Measurements from ENCODE around the gene KLHL22.

KLHL22 gene

GRCh38 chr22:20406686-20407408, 88.7 kb downstream of the KLHL22 start:
- Histone ChIP-seq H3K36me3 (ENCODE audit: control insufficient read depth, insufficient read depth, low read length) (peaks cover 30% of the 10 kb centered on the region), H3K27ac (ENCODE audit: insufficient read depth, low read depth, low read length, poor library complexity, severe bottlenecking) (no peak overlapping the region), H3K27me3 (ENCODE audit: control insufficient read depth, insufficient read depth, low read length, poor library complexity, severe bottlenecking) (no peaks in the 10 kb centered on the region), H3K4me3 (ENCODE audit: insufficient read depth, low read depth, low read length) (no peak overlapping the region), H3K9me3 (ENCODE audit: control insufficient read depth, low read length) (no peaks in the 10 kb centered on the region), H3K4me1 (ENCODE audit: control insufficient read depth, insufficient read depth, low read length) (no peaks in the 10 kb centered on the region)
- 95 to 96% methylated on average over 13 of the region's 13 CpGs for WGBS, 2 experiments

- H3K36me3 ChIP-seq (ENCODE audit: control insufficient read depth, insufficient read depth, low read length): peaks cover 33% of the 10 kb centered on the region
- no peaks in the 10 kb centered on the region for H3K9me3 ChIP-seq (ENCODE audit: control insufficient read depth, low read length)
- H3K27ac ChIP-seq (ENCODE audit: insufficient read depth, low read depth, low read length, poor library complexity, severe bottlenecking): no peak overlapping the region
- H3K27me3 ChIP-seq (ENCODE audit: control insufficient read depth, insufficient read depth, low read length, poor library complexity, severe bottlenecking): no peaks in the 10 kb centered on the region
- WGBS, 2 experiments: 96 to 97% methylated on average over 62 of the region's 62 CpGs
- H3K4me3 ChIP-seq (ENCODE audit: insufficient read depth, low read depth, low read length): no peak overlapping the region
- no peaks in the 10 kb centered on the region for H3K4me1 ChIP-seq (ENCODE audit: control insufficient read depth, insufficient read depth, low read length)
Measured at GRCh38 chr22:20405931-20406685, 89.5 kb downstream of the KLHL22 start.

- H3K4me1 ChIP-seq (ENCODE audit: control insufficient read depth, insufficient read depth, low read length): no peaks in the 10 kb centered on the region
- H3K27ac ChIP-seq (ENCODE audit: insufficient read depth, low read depth, low read length, poor library complexity, severe bottlenecking): no peak overlapping the region
Measured at GRCh38 chr22:20405291-20405930, 90.2 kb downstream of the KLHL22 start.

GRCh38 chr22:20404881-20405280, 90.7 kb downstream of the KLHL22 start:
- H3K36me3 ChIP-seq (ENCODE audit: control insufficient read depth, insufficient read depth, low read length): peaks cover 33% of the 10 kb centered on the region

More at GRCh38 chr22:20405291-20405930, 90.2 kb downstream of the KLHL22 start:
- Histone ChIP-seq H3K4me3 (ENCODE audit: insufficient read depth, low read depth, low read length) (no peak overlapping the region), H3K27me3 (ENCODE audit: control insufficient read depth, insufficient read depth, low read length, poor library complexity, severe bottlenecking) (no peaks in the 10 kb centered on the region), H3K36me3 (ENCODE audit: control insufficient read depth, insufficient read depth, low read length) (peaks cover 33% of the 10 kb centered on the region), H3K9me3 (ENCODE audit: control insufficient read depth, low read length) (no peaks in the 10 kb centered on the region)
- 96% methylated on average over 45 of the region's 45 CpGs for WGBS, 2 experiments

GRCh38 chr22:20403779-20404140, 91.8 kb downstream of the KLHL22 start:
- Histone ChIP-seq H3K27me3 (ENCODE audit: control insufficient read depth, insufficient read depth, low read length, poor library complexity, severe bottlenecking) (no peaks in the 10 kb centered on the region), H3K4me3 (ENCODE audit: insufficient read depth, low read depth, low read length) (no peak overlapping the region), H3K36me3 (ENCODE audit: control insufficient read depth, insufficient read depth, low read length) (peaks cover 33% of the 10 kb centered on the region), H3K27ac (ENCODE audit: insufficient read depth, low read depth, low read length, poor library complexity, severe bottlenecking) (no peak overlapping the region), H3K4me1 (ENCODE audit: control insufficient read depth, insufficient read depth, low read length) (no peaks in the 10 kb centered on the region), H3K9me3 (ENCODE audit: control insufficient read depth, low read length) (no peaks in the 10 kb centered on the region)
- 96% methylated on average over 6 of the region's 6 CpGs for WGBS, 2 experiments

More at GRCh38 chr22:20404881-20405280, 90.7 kb downstream of the KLHL22 start:
- no peaks in the 10 kb centered on the region for H3K9me3 ChIP-seq (ENCODE audit: control insufficient read depth, low read length)
- no peaks in the 10 kb centered on the region for H3K4me1 ChIP-seq (ENCODE audit: control insufficient read depth, insufficient read depth, low read length)
- H3K4me3 ChIP-seq (ENCODE audit: insufficient read depth, low read depth, low read length): no peak overlapping the region
- WGBS, 2 experiments: 93 to 95% methylated on average over 18 of the region's 18 CpGs
- H3K27ac ChIP-seq (ENCODE audit: insufficient read depth, low read depth, low read length, poor library complexity, severe bottlenecking): no peak overlapping the region
- no peaks in the 10 kb centered on the region for H3K27me3 ChIP-seq (ENCODE audit: control insufficient read depth, insufficient read depth, low read length, poor library complexity, severe bottlenecking)

- Histone ChIP-seq H3K4me3 (ENCODE audit: insufficient read depth, low read depth, low read length) (no peak overlapping the region), H3K27ac (ENCODE audit: insufficient read depth, low read depth, low read length, poor library complexity, severe bottlenecking) (no peak overlapping the region), H3K36me3 (ENCODE audit: control insufficient read depth, insufficient read depth, low read length) (peaks cover 33% of the 10 kb centered on the region), H3K4me1 (ENCODE audit: control insufficient read depth, insufficient read depth, low read length) (no peaks in the 10 kb centered on the region), H3K9me3 (ENCODE audit: control insufficient read depth, low read length) (no peaks in the 10 kb centered on the region), H3K27me3 (ENCODE audit: control insufficient read depth, insufficient read depth, low read length, poor library complexity, severe bottlenecking) (no peaks in the 10 kb centered on the region)
- 93 to 97% methylated on average over 9 of the region's 9 CpGs for WGBS, 2 experiments
Measured at GRCh38 chr22:20402960-20403778, 92.4 kb downstream of the KLHL22 start.

GRCh38 chr22:20401376-20402014, 94.1 kb downstream of the KLHL22 start:
- Histone ChIP-seq H3K4me3 (ENCODE audit: insufficient read depth, low read depth, low read length) (no peak overlapping the region), H3K4me1 (ENCODE audit: control insufficient read depth, insufficient read depth, low read length) (no peaks in the 10 kb centered on the region), H3K36me3 (ENCODE audit: control insufficient read depth, insufficient read depth, low read length) (peaks cover 19% of the 10 kb centered on the region), H3K27ac (ENCODE audit: insufficient read depth, low read depth, low read length, poor library complexity, severe bottlenecking) (no peak overlapping the region), H3K27me3 (ENCODE audit: control insufficient read depth, insufficient read depth, low read length, poor library complexity, severe bottlenecking) (no peaks in the 10 kb centered on the region), H3K9me3 (ENCODE audit: control insufficient read depth, low read length) (no peaks in the 10 kb centered on the region)
- 95 to 97% methylated on average over 13 of the region's 13 CpGs for WGBS, 2 experiments

GRCh38 chr22:20400606-20401375, 94.8 kb downstream of the KLHL22 start:
- Histone ChIP-seq H3K4me1 (ENCODE audit: control insufficient read depth, insufficient read depth, low read length) (no peaks in the 10 kb centered on the region), H3K4me3 (ENCODE audit: insufficient read depth, low read depth, low read length) (no peak overlapping the region), H3K27me3 (ENCODE audit: control insufficient read depth, insufficient read depth, low read length, poor library complexity, severe bottlenecking) (no peaks in the 10 kb centered on the region), H3K36me3 (ENCODE audit: control insufficient read depth, insufficient read depth, low read length) (peaks cover 13% of the 10 kb centered on the region), H3K9me3 (ENCODE audit: control insufficient read depth, low read length) (no peaks in the 10 kb centered on the region), H3K27ac (ENCODE audit: insufficient read depth, low read depth, low read length, poor library complexity, severe bottlenecking) (no peak overlapping the region)
- WGBS, 2 experiments: 94 to 96% methylated on average over 15 of the region's 15 CpGs

All from ectodermal cell (in vitro differentiated cells).